Calu3 (cell line): Measurements from ENCODE around the gene WLS. TPM values are rescaled to one million over a fixed set of nuclear protein-coding genes. Genes with fewer than 3 reads are reported as not detected.

Experiments
- BruUV-seq: library from RNA; stranded (reverse); fragments of 400-500 nt; replicated peaks from 2 replicates; lab custom pipeline; 2021; lab: Mats Ljungman, UMichigan
- CTCF ChIA-PET: fragments of 300-600 bp; sonication (Branson Sonifier 250); formaldehyde crosslinking; loops from one replicate; lab custom pipeline; 2022; ENCODE audit warnings: antibody characterized with exemption; lab: Charles Lee
- DNase-seq: peaks from one replicate; pipeline ENCODE4 v3.0.0; 2022
- H3K27ac Mint-ChIP-seq: one replicate; pipeline ENCODE4 v1.8.0; 2022; ENCODE audit warnings: mixed read lengths; ENCODE audit not compliant: unreplicated experiment
- H3K27me3 Mint-ChIP-seq: one replicate; pipeline ENCODE4 v1.8.0; 2022; ENCODE audit warnings: mixed read lengths; ENCODE audit not compliant: unreplicated experiment
- H3K36me3 Mint-ChIP-seq: one replicate; pipeline ENCODE4 v1.8.0; 2022; ENCODE audit warnings: mild to moderate bottlenecking, moderate library complexity, mixed read lengths; ENCODE audit not compliant: insufficient read depth, unreplicated experiment
- H3K4me1 Mint-ChIP-seq: one replicate; pipeline ENCODE4 v1.8.0; 2022; ENCODE audit warnings: mild to moderate bottlenecking, low read depth, mixed read lengths; ENCODE audit not compliant: unreplicated experiment
- H3K4me3 Mint-ChIP-seq: one replicate; pipeline ENCODE4 v1.8.0; 2022; ENCODE audit warnings: mild to moderate bottlenecking, low read depth, moderate library complexity, mixed read lengths; ENCODE audit not compliant: unreplicated experiment
- H3K9me3 Mint-ChIP-seq: one replicate; pipeline ENCODE4 v1.8.0; 2022; ENCODE audit warnings: low read depth, mixed read lengths; ENCODE audit not compliant: unreplicated experiment
- intact Hi-C: fragments of 100-400 bp; cut with micrococcal nuclease; formaldehyde crosslinking; loops from one replicate; pipeline ENCODE4 v1.10.0; 2022; ENCODE audit not compliant: unreplicated experiment
- total RNA-seq: library from RNA; stranded (reverse); gene quantifications from 2 replicates; pipeline ENCODE4 v1.2.3, GENCODE V29; 2022
- TF ChIP-seq, protein P1 (sequence below): fragments of 200-600 bp; IDR thresholded peaks from one replicate; pipeline ENCODE4 v1.8.0; 2022; ENCODE audit warnings: antibody characterized with exemption; ENCODE audit not compliant: unreplicated experiment

The WLS gene
- total RNA-seq, 1 experiment from 2014 or later: 50.9 TPM

DNA sequence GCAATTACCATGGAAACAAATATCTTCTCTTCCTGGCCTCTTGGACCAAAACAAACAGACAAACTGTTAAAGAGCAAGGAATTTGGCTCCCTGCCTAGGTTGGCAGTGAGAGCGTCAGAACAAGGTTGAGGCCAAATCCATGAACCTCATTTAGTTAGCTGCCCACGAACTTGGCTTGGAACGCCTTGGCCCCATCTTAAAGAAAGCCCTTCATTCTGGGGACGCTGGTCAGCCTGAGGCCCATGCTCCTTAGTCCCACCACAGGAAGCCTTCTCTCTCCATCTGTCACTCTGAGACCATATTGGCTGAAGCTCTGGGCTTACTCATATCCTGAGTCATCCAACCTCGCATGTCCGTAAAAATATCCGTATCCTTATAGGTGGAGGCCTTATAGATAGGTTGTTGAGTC, 119.5 kb downstream of the WLS start:
- peaks cover 29% of the 10 kb centered on the region for H3K4me1 Mint-ChIP-seq
- H3K9me3 Mint-ChIP-seq: no peaks in the 10 kb centered on the region
- DNase-seq: peak; percentile 14
- H3K36me3 Mint-ChIP-seq: peaks cover 9% of the 10 kb centered on the region
- TF ChIP-seq, protein P1, sequence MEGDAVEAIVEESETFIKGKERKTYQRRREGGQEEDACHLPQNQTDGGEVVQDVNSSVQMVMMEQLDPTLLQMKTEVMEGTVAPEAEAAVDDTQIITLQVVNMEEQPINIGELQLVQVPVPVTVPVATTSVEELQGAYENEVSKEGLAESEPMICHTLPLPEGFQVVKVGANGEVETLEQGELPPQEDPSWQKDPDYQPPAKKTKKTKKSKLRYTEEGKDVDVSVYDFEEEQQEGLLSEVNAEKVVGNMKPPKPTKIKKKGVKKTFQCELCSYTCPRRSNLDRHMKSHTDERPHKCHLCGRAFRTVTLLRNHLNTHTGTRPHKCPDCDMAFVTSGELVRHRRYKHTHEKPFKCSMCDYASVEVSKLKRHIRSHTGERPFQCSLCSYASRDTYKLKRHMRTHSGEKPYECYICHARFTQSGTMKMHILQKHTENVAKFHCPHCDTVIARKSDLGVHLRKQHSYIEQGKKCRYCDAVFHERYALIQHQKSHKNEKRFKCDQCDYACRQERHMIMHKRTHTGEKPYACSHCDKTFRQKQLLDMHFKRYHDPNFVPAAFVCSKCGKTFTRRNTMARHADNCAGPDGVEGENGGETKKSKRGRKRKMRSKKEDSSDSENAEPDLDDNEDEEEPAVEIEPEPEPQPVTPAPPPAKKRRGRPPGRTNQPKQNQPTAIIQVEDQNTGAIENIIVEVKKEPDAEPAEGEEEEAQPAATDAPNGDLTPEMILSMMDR: no peak
- no peak overlapping the region for H3K27ac Mint-ChIP-seq
- no peaks in the 10 kb centered on the region for H3K27me3 Mint-ChIP-seq
- CTCF ChIA-PET: no interaction called here
- BruUV-seq: no TSS peak
- intact Hi-C loops: loop anchor here (1.0 to 10.0 kb wide), 4 partner anchors 66 to 1622 kb away; no protein-coding TSS in a partner anchor
- H3K4me3 Mint-ChIP-seq: no peak overlapping the region

DNA sequence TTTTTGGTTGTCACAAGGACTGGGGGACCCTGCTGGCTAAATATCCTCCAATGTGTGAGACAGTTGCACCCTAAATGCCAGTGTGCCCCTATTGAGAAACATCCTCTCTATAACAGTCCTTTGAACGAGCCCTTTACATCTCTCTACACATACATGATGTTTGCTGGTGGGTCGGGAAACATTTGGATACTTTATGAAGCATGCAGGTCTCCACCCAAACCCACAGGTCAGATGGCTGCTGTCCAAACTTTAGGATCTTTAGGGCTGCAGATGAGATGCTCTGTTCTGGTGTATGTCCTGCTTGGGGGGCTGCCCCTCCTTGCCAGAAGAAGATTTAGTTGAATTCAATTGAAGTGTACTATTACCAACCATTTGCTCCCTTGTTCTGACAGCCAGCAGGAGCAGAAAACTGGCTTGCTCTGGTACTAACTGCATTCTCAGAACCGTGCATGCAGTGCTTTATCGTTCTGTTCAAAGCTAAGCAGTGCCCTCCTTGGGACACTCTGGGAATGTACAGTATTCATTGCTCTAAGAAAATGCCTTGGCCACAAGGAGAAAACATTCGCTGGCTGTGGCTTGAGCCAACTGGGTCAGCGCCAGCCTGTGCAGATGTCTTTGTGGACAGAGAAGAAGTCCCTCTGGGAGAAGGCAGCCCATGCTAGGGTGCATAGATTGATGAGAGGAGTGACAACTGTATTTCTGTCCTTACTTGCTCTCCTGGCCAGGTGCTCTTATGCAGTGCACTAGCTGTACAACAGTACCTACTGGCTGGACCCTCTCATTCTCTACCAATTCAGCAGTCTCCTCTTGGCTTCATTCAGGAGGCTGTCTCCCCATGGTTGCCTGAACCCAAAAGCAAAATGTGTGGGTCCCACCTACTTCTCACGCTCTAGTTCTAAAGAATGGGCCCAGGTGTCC, 120.5 kb downstream of the WLS start:
- BruUV-seq: no TSS peak
- CTCF ChIA-PET: interaction anchor here (0.5 to 1.3 kb wide), 5 partner anchors 102 to 346 kb away, joined by 3 to 7 read pairs (median 5); no protein-coding TSS in a partner anchor
- peak; percentile 59 for DNase-seq
- Mint-ChIP-seq H3K36me3 (peaks cover 9% of the 10 kb centered on the region), H3K27me3 (no peaks in the 10 kb centered on the region), H3K27ac (no peak overlapping the region), H3K4me3 (no peak overlapping the region), H3K4me1 (peaks cover 23% of the 10 kb centered on the region), H3K9me3 (no peaks in the 10 kb centered on the region)
- intact Hi-C loops: loop anchor here (1.0 to 10.0 kb wide), 6 partner anchors 64 to 1623 kb away; no protein-coding TSS in a partner anchor
- TF ChIP-seq, protein P1: peak; percentile 24

- peaks cover 17% of the 10 kb centered on the region for H3K4me1 Mint-ChIP-seq
- no TSS peak for BruUV-seq
- TF ChIP-seq, protein P1: no peak
- H3K9me3 Mint-ChIP-seq: no peaks in the 10 kb centered on the region
- no peak overlapping the region for H3K27ac Mint-ChIP-seq
- peak; percentile 13 for DNase-seq
- H3K27me3 Mint-ChIP-seq: no peaks in the 10 kb centered on the region
- intact Hi-C loops: no loop called here
- CTCF ChIA-PET: interaction anchor here (0.6 to 1.8 kb wide), 5 partner anchors 13 to 629 kb away, joined by 3 to 9 read pairs (median 3); no protein-coding TSS in a partner anchor
- H3K4me3 Mint-ChIP-seq: no peak overlapping the region
- peaks cover 6% of the 10 kb centered on the region for H3K36me3 Mint-ChIP-seq
Measured at GRCh38 chr1:68107771-68108170, 124.6 kb downstream of the WLS start.

- H3K9me3 Mint-ChIP-seq: no peaks in the 10 kb centered on the region
Measured at GRCh38 chr1:68103884-68104554, 128.3 kb downstream of the WLS start.

More at GRCh38 chr1:68103884-68104554, 128.3 kb downstream of the WLS start:
- CTCF ChIA-PET: no interaction called here
- Mint-ChIP-seq H3K27me3 (no peaks in the 10 kb centered on the region), H3K4me3 (no peak overlapping the region), H3K36me3 (no peaks in the 10 kb centered on the region), H3K27ac (no peak overlapping the region), H3K4me1 (no peaks in the 10 kb centered on the region)
- intact Hi-C loops: no loop called here
- TF ChIP-seq, protein P1: no peak
- no TSS peak for BruUV-seq
- DNase-seq: no peak
